ENCODE measurements around the gene PLCL1.

The PLCL1 gene

GRCh38 chr2:197929886-197930227 is 125.5 kb downstream of the PLCL1 start:
- TF ChIP-seq CTCF (conservative IDR thresholded peaks at IDR 0.05; ENCODE audit: control insufficient read depth, insufficient read depth, low read depth, low read length), result no peak
- no peak overlapping the region for H3K4me3 ChIP-seq (ENCODE audit: control insufficient read depth, low read depth, low read length)
- DNase-seq (ENCODE audit: low read depth), result no peak

GRCh38 chr2:197930570-197931278 is 126.3 kb downstream of the PLCL1 start:
- H3K4me3 ChIP-seq (ENCODE audit: control insufficient read depth, low read depth, low read length), result no peak overlapping the region
- TF ChIP-seq CTCF (conservative IDR thresholded peaks at IDR 0.05; ENCODE audit: control insufficient read depth, insufficient read depth, low read depth, low read length), result no peak
- DNase-seq (ENCODE audit: low read depth), result no peak

- H3K4me3 ChIP-seq (ENCODE audit: control insufficient read depth, low read depth, low read length), result no peak overlapping the region
- TF ChIP-seq CTCF (conservative IDR thresholded peaks at IDR 0.05; ENCODE audit: control insufficient read depth, insufficient read depth, low read depth, low read length), result no peak
- DNase-seq (ENCODE audit: low read depth), result peak; percentile 68
Measured at GRCh38 chr2:197931661-197932312, 127.4 kb downstream of the PLCL1 start.

- no peak for TF ChIP-seq CTCF (conservative IDR thresholded peaks at IDR 0.05; ENCODE audit: control insufficient read depth, insufficient read depth, low read depth, low read length)
- DNase-seq (ENCODE audit: low read depth), result no peak
- H3K4me3 ChIP-seq (ENCODE audit: control insufficient read depth, low read depth, low read length), result no peak overlapping the region
Measured at GRCh38 chr2:197932374-197932773, 128.0 kb downstream of the PLCL1 start.

- H3K4me3 ChIP-seq (ENCODE audit: control insufficient read depth, low read depth, low read length), result no peak overlapping the region
- TF ChIP-seq CTCF (conservative IDR thresholded peaks at IDR 0.05; ENCODE audit: control insufficient read depth, insufficient read depth, low read depth, low read length), result no peak
- DNase-seq (ENCODE audit: low read depth), result no peak
Measured at GRCh38 chr2:197934261-197934933, 130.0 kb downstream of the PLCL1 start.

GRCh38 chr2:197934934-197935289 is 130.5 kb downstream of the PLCL1 start:
- no peak for TF ChIP-seq CTCF (conservative IDR thresholded peaks at IDR 0.05; ENCODE audit: control insufficient read depth, insufficient read depth, low read depth, low read length)
- no peak overlapping the region for H3K4me3 ChIP-seq (ENCODE audit: control insufficient read depth, low read depth, low read length)
- no peak for DNase-seq (ENCODE audit: low read depth)

Data from fibroblast of mammary gland (primary cell).